ENCODE data around the gene ACOX2. TPM values are rescaled to one million over a fixed set of nuclear protein-coding genes. Genes with fewer than 3 reads are reported as not detected.
A peak's percentile ranks its signal among the peaks of the same experiment; 100 is the strongest.

The ACOX2 gene
- polyA plus RNA-seq, 2 of the 4 experiments (the other 2 are of a cell fraction): 4.8 to 23.2 TPM

DNA sequence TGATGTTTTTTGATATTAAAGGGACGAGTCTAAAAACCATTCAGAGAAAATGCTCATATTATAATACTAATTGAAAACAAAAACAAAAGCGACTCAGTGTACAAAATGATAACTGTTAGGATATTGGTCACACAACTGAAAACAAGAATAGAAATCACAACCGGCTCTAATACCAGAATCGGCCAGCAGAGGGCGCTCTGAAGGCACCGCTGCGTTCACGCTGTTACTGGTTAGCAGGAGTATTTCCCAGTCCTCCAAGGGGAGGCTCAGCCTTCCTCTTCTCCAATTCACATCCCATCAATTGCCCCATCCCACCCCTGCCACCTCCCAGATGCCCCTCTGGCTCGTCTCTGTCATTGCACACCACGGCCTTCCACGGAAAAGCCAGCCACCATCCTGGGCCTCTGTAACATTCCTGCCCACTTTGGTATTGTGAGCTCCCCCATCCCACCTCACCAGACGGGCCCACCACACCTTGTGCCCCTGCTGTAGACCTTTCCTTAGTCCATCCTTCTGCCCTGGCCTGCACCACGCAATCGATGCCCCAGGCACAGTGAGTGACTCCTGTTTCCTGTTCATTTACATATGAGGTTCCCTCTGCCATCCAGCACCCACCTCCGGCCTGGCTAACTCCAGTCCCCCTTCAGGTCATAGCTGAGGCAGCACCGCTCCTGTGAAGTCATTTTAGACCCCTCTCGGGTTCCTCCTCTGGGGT lies 31.7 kb upstream of the ACOX2 start (continued):
- TF ChIP-seq, protein P1, sequence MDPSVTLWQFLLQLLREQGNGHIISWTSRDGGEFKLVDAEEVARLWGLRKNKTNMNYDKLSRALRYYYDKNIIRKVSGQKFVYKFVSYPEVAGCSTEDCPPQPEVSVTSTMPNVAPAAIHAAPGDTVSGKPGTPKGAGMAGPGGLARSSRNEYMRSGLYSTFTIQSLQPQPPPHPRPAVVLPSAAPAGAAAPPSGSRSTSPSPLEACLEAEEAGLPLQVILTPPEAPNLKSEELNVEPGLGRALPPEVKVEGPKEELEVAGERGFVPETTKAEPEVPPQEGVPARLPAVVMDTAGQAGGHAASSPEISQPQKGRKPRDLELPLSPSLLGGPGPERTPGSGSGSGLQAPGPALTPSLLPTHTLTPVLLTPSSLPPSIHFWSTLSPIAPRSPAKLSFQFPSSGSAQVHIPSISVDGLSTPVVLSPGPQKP (IDR thresholded peaks at IDR 0.05; ENCODE audit: low read depth, low read length): no peak
- TF ChIP-seq SMC3 (IDR thresholded peaks at IDR 0.05): peak; percentile 68

DNA sequence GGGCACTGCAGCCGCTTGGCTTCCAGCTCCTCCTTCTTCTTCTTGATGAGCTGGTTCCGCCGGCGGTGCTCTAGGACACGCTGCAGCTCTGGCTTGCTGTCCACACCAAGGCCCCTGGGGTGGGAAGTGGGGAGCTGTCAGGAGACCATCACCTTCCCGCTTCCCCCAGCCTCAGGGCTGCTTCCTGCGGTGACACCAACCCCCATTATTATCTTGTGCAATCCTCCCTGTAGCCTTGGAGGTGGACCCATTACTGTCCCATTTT lies 30.2 kb upstream of the ACOX2 start:
- 92% methylated on average over 5 of the region's 7 CpGs for WGBS (ENCODE audit: missing lambda C conversion rate)
- POLR2A ChIA-PET: no interaction called here
- TF ChIP-seq FOXS1 (CRISPR knock-in tag; IDR thresholded peaks at IDR 0.05) (no peak), HOXA7 (CRISPR knock-in tag; IDR thresholded peaks at IDR 0.05) (no peak), NR3C1 (IDR thresholded peaks at IDR 0.05) (no peak)
- Histone ChIP-seq H3K4me1 (peaks cover 24% of the 10 kb centered on the region), H3K4me3 (no peak overlapping the region), H3K9me3 (no peaks in the 10 kb centered on the region), H3K27ac (0 out of 6 replicates have a peak overlapping the region, but pooled peaks of 1 of the 2 experiments have one; percentile 32), H3K4me2 (no peak overlapping the region)
- DNase-seq (ENCODE audit: low read depth in 1 of 2, low spot score in 1 of 2) (no peak), FAIRE-seq (no peak), ATAC-seq (no peak)
- CTCF ChIA-PET: interaction anchor here (1.1 to 8.8 kb wide), 10 partner anchors 10 to 241 kb away, joined by 4 to 126 read pairs (median 6); no protein-coding TSS in a partner anchor

DNA sequence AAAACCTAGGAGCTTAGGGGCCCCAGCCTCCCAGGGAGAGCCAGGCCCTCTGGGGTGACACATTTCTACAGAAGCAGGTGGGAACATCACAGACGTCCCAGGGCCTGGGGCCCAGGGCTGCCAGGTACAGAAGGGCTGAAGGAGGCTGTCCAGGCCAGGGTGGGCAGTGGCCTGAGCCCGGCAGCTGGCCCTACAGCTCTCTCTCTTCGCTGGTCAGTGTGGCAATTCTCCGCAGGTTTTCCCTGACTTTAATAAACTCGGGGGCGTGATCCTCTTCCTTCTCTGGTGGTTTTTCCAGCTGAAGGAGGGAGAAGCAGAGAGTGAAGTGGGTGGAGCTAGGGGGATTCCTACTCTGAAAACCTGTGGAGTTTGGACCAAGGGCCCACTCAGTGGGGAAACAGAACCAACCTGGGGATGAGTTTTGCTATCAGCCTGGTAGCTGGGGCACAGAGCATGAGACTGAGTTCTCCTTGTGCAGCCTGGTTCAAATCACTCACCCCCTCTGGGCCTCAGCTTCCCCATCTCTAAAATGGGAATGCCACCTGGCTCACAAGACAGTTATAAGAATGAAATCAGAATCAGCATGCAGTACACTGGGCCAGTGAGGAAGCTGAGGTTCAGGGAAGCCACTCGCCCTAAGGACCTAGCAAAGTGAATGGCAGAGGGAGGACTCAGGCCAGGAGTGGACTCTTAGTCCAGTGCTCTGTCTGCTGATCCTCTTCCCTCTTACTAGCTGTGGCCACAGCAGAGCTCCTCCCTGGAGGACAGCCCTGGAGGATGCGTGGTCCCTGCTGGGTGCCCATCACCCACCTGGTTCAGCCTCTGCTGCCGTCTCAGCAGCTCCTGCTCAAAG lies 29.6 kb upstream of the ACOX2 start:
- no peak overlapping the region for H3K4me2 ChIP-seq
- no peak for ATAC-seq
- POLR2A ChIA-PET: no interaction called here
- FAIRE-seq: no peak
- H3K27ac ChIP-seq: peak overlapping the region in 1 of 2 experiments; percentile 55; a peak in 1 of 6 replicates
- peaks cover 24% of the 10 kb centered on the region for H3K4me1 ChIP-seq
- WGBS (ENCODE audit: missing lambda C conversion rate): 73% methylated on average over 7 of the region's 9 CpGs
- H3K4me3 ChIP-seq: no peak overlapping the region
- no peaks in the 10 kb centered on the region for H3K9me3 ChIP-seq
- TF ChIP-seq MYC (IDR thresholded peaks at IDR 0.05; ENCODE audit: borderline replicate concordance, low read length) (no peak), TP53 (CRISPR knock-in tag; IDR thresholded peaks at IDR 0.05) (no peak), HOXB13 (CRISPR knock-in tag; IDR thresholded peaks at IDR 0.05; ENCODE audit: low read depth) (no peak), TFCP2L1 (CRISPR knock-in tag; IDR thresholded peaks at IDR 0.05) (no peak), KDM5A (IDR thresholded peaks at IDR 0.05) (no peak), ZSCAN20 (CRISPR knock-in tag; IDR thresholded peaks at IDR 0.05) (no peak), CHD2 (IDR thresholded peaks at IDR 0.05; ENCODE audit: low read length, partially characterized antibody) (no peak), EP300 (IDR thresholded peaks at IDR 0.05) (no peak), EHF (CRISPR knock-in tag; IDR thresholded peaks at IDR 0.05) (no peak), SMC3 (IDR thresholded peaks at IDR 0.05) (no peak)
- TF ChIP-seq, protein P2, sequence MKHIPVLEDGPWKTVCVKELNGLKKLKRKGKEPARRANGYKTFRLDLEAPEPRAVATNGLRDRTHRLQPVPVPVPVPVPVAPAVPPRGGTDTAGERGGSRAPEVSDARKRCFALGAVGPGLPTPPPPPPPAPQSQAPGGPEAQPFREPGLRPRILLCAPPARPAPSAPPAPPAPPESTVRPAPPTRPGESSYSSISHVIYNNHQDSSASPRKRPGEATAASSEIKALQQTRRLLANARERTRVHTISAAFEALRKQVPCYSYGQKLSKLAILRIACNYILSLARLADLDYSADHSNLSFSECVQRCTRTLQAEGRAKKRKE (CRISPR knock-in tag; IDR thresholded peaks at IDR 0.05; ENCODE audit: low read depth): no peak
- TF ChIP-seq, protein P3, sequence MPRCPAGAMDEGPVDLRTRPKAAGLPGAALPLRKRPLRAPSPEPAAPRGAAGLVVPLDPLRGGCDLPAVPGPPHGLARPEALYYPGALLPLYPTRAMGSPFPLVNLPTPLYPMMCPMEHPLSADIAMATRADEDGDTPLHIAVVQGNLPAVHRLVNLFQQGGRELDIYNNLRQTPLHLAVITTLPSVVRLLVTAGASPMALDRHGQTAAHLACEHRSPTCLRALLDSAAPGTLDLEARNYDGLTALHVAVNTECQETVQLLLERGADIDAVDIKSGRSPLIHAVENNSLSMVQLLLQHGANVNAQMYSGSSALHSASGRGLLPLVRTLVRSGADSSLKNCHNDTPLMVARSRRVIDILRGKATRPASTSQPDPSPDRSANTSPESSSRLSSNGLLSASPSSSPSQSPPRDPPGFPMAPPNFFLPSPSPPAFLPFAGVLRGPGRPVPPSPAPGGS (IDR thresholded peaks at IDR 0.05): no peak
- TF ChIP-seq, protein P4, sequence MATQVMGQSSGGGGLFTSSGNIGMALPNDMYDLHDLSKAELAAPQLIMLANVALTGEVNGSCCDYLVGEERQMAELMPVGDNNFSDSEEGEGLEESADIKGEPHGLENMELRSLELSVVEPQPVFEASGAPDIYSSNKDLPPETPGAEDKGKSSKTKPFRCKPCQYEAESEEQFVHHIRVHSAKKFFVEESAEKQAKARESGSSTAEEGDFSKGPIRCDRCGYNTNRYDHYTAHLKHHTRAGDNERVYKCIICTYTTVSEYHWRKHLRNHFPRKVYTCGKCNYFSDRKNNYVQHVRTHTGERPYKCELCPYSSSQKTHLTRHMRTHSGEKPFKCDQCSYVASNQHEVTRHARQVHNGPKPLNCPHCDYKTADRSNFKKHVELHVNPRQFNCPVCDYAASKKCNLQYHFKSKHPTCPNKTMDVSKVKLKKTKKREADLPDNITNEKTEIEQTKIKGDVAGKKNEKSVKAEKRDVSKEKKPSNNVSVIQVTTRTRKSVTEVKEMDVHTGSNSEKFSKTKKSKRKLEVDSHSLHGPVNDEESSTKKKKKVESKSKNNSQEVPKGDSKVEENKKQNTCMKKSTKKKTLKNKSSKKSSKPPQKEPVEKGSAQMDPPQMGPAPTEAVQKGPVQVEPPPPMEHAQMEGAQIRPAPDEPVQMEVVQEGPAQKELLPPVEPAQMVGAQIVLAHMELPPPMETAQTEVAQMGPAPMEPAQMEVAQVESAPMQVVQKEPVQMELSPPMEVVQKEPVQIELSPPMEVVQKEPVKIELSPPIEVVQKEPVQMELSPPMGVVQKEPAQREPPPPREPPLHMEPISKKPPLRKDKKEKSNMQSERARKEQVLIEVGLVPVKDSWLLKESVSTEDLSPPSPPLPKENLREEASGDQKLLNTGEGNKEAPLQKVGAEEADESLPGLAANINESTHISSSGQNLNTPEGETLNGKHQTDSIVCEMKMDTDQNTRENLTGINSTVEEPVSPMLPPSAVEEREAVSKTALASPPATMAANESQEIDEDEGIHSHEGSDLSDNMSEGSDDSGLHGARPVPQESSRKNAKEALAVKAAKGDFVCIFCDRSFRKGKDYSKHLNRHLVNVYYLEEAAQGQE (IDR thresholded peaks at IDR 0.05): no peak
- DNase-seq (ENCODE audit: low read depth in 1 of 2, low spot score in 1 of 2): no peak
- CTCF ChIA-PET: interaction anchor here (1.1 to 8.8 kb wide), 9 partner anchors 9 to 74 kb away, joined by 3 to 126 read pairs (median 5); no protein-coding TSS in a partner anchor
